GM12878 (cell line): ENCODE measurements around the gene ADORA2B. TPM values are rescaled to one million over a fixed set of nuclear protein-coding genes. Genes with fewer than 3 reads are reported as not detected.

ENCODE experiments used
- ATAC-seq: fragments of 200-7000 bp; cut with Tn5 transposase; 3 replicates; pipeline ENCODE4 v1.9.1; 2020; ENCODE audit warnings: mild to moderate bottlenecking, moderate library complexity
- BruUV-seq: library from RNA; stranded (reverse); fragments of 400-500 nt; replicated peaks from 2 replicates; lab custom pipeline; 2021; lab: Mats Ljungman, UMichigan
- CTCF ChIA-PET: fragments of 300-600 bp; sonication (Branson Sonifier 250); formaldehyde crosslinking; extraction: SDS; loops from one replicate; lab custom pipeline; 2021; ENCODE audit warnings: inconsistent platforms; lab: Yijun Ruan, JAX
- POLR2A ChIA-PET: fragments of 350-600 bp; formaldehyde crosslinking; extraction: SDS; loops from one replicate; lab custom pipeline; 2021; ENCODE audit warnings: inconsistent platforms; lab: Charles Lee
- RAD21 ChIA-PET: fragments of 300-600 bp; sonication (Branson Sonifier 250); formaldehyde crosslinking; loops from one replicate; lab custom pipeline; 2023; ENCODE audit warnings: antibody characterized with exemption; ENCODE audit not compliant: unreplicated experiment; lab: Charles Lee
- SMC1A ChIA-PET: fragments of 300-600 bp; sonication (Branson Sonifier 250); formaldehyde crosslinking; loops from one replicate; lab custom pipeline; 2023; ENCODE audit not compliant: unreplicated experiment, uncharacterized antibody; lab: Charles Lee
- DNase-seq: peaks from one replicate; pipeline ENCODE4 v3.0.0-alpha.2; 2011; ENCODE audit warnings: low read depth, low spot score
- FAIRE-seq: peaks from 3 replicates; lab custom pipeline; 2011; peaks lifted over from hg19 to GRCh38; lab: Jason Lieb, UNC
- H2AFZ ChIP-seq: 2 replicates; pipeline ENCODE4 v1.6.0; 2011; ENCODE audit warnings: low read depth, low read length, control low read depth; ENCODE audit not compliant: control insufficient read depth
- H3K27ac ChIP-seq: 2 replicates; pipeline ENCODE4 v1.5.1; 2011; ENCODE audit warnings: control low read depth; ENCODE audit not compliant: control insufficient read depth, insufficient read depth
- H3K27me3 ChIP-seq, 2 experiments: replicated peaks in 1 of 2; 2 replicates each; pipeline versions ENCODE4 v1.6.0 to v1.6.1; 2011; ENCODE audit warnings: low read length in 1 of 2; ENCODE audit not compliant: control insufficient read depth in 2 of 2, insufficient read depth in 2 of 2
- H3K36me3 ChIP-seq, 2 experiments: 2 replicates each; pipeline ENCODE4 v1.5.1; 2011; ENCODE audit warnings: low read length in 1 of 2; ENCODE audit not compliant: control insufficient read depth in 2 of 2, insufficient read depth in 2 of 2
- H3K4me1 ChIP-seq: 2 replicates; pipeline ENCODE4 v1.6.1; 2011; ENCODE audit warnings: mild to moderate bottlenecking, low read length, moderate library complexity, mixed read lengths; ENCODE audit not compliant: control insufficient read depth, insufficient read depth
- H3K4me2 ChIP-seq: 2 replicates; pipeline ENCODE4 v1.6.0; 2011; ENCODE audit warnings: control low read depth; ENCODE audit not compliant: control insufficient read depth, insufficient read depth
- H3K4me3 ChIP-seq: fragments of 200-600 bp; sonication (generic); 2 replicates; pipeline ENCODE4 v1.5.1; 2016
- H3K79me2 ChIP-seq: 2 replicates; pipeline ENCODE4 v1.6.0; 2011; ENCODE audit warnings: low read length; ENCODE audit not compliant: control insufficient read depth, insufficient read depth
- H3K9ac ChIP-seq: 2 replicates; pipeline ENCODE4 v1.8.0; 2011; ENCODE audit warnings: low read length, control low read depth, mixed read lengths; ENCODE audit not compliant: control insufficient read depth, insufficient read depth
- H3K9me3 ChIP-seq: replicated peaks from 3 replicates; pipeline ENCODE4 v1.5.1; 2011; ENCODE audit warnings: mild to moderate bottlenecking, low read length; ENCODE audit not compliant: control insufficient read depth, insufficient read depth
- H4K20me1 ChIP-seq: 2 replicates; pipeline ENCODE4 v1.6.0; 2011; ENCODE audit not compliant: control insufficient read depth, insufficient read depth
- BRCA1 ChIP-seq: IDR thresholded peaks from 2 replicates; pipeline ENCODE4 v1.6.1; 2011; ENCODE audit warnings: low read depth, low read length, improper control_type of control experiment
- CEBPB ChIP-seq, 2 experiments: fragments of 150-350 bp in 1 of 2; IDR thresholded peaks; 2 replicates each; pipeline ENCODE4 v1.6.1; 2012 to 2014; ENCODE audit warnings: low read depth in 2 of 2, low read length in 2 of 2, borderline replicate concordance in 1 of 2, inconsistent platforms in 1 of 2
- CREM ChIP-seq: IDR thresholded peaks from 2 replicates; pipeline ENCODE4 v1.6.1; 2014; ENCODE audit warnings: antibody characterized with exemption, low read depth
- GATAD2B ChIP-seq: fragments of 450-650 bp; conservative IDR thresholded peaks from 2 replicates; pipeline ENCODE4 v1.6.1; 2017; ENCODE audit warnings: low read depth, mild to moderate bottlenecking, moderate library complexity
- HCFC1 ChIP-seq: fragments of 150-350 bp; IDR thresholded peaks from 2 replicates; pipeline ENCODE4 v1.6.1; 2014; ENCODE audit warnings: low read length
- IRF4 ChIP-seq: IDR thresholded peaks from 2 replicates; pipeline ENCODE4 v1.6.1; 2011; ENCODE audit warnings: low read depth, low read length
- MEF2A ChIP-seq: IDR thresholded peaks from 2 replicates; pipeline ENCODE4 v1.6.1; 2011; ENCODE audit warnings: low read depth, mild to moderate bottlenecking, low read length, moderate library complexity; ENCODE audit not compliant: insufficient read depth
- NKRF ChIP-seq: fragments of 450-650 bp; conservative IDR thresholded peaks from 2 replicates; pipeline ENCODE4 v1.6.1; 2017; ENCODE audit warnings: mild to moderate bottlenecking, moderate library complexity
- NR2C2 ChIP-seq: IDR thresholded peaks from 2 replicates; pipeline ENCODE4 v1.6.1; 2011; ENCODE audit warnings: borderline replicate concordance, low read depth; ENCODE audit not compliant: control insufficient read depth, insufficient read length
- NRF1 ChIP-seq: conservative IDR thresholded peaks from 2 replicates; pipeline ENCODE4 v1.6.1; 2011; ENCODE audit warnings: mild to moderate bottlenecking, low read depth, low read length, improper control_type of control experiment
- RB1 ChIP-seq: fragments of 450-650 bp; formaldehyde crosslinking; IDR thresholded peaks from 2 replicates; pipeline ENCODE4 v1.6.1; 2017; ENCODE audit warnings: mild to moderate bottlenecking, borderline replicate concordance
- RCOR1 ChIP-seq: conservative IDR thresholded peaks from 2 replicates; pipeline ENCODE4 v1.6.1; 2012; ENCODE audit warnings: low read depth, low read length, improper control_type of control experiment
- SMAD1 ChIP-seq: fragments of 450-650 bp; IDR thresholded peaks from 2 replicates; pipeline ENCODE4 v1.6.1; 2018; ENCODE audit warnings: mild to moderate bottlenecking, low read depth; ENCODE audit not compliant: partially characterized antibody
- TCF7 ChIP-seq: IDR thresholded peaks from 2 replicates; pipeline ENCODE4 v1.6.1; 2014; ENCODE audit warnings: antibody characterized with exemption, borderline replicate concordance
- WRNIP1 ChIP-seq: IDR thresholded peaks from 2 replicates; pipeline ENCODE4 v1.6.1; 2011; ENCODE audit warnings: low read depth, low read length, improper control_type of control experiment, borderline replicate concordance
- ZBTB33 ChIP-seq: fragments of 450-650 bp; IDR thresholded peaks from 2 replicates; pipeline ENCODE4 v1.6.1; 2017; ENCODE audit warnings: mild to moderate bottlenecking
- ZNF207 ChIP-seq: fragments of 450-650 bp; IDR thresholded peaks from 2 replicates; pipeline ENCODE4 v1.6.1; 2014; ENCODE audit warnings: antibody characterized with exemption, mild to moderate bottlenecking, borderline replicate concordance
- WGBS: methylation state at CpG from one replicate; pipeline ENCODE4 v1.1.6; 2016; ENCODE audit warnings: low lambda C conversion rate; ENCODE audit not compliant: insufficient replicate concordance, insufficient coverage; ENCODE audit errors: missing lambda C conversion rate; 5-methylcytosine and 5-hydroxymethylcytosine counted together
- in situ Hi-C: fragments of 300-500 bp; cut with MboI; formaldehyde crosslinking; loops from 9 replicates; pipeline ENCODE4 v1.14.3; 2018; ENCODE audit warnings: mixed read lengths
- intact Hi-C: fragments of 100-400 bp; cut with micrococcal nuclease; formaldehyde crosslinking; loops from one replicate; pipeline ENCODE4 v1.14.2; 2022; ENCODE audit not compliant: unreplicated experiment
- polyA plus RNA-seq, 11 experiments: library from polyadenylated mRNA; depleted of rRNA in 4 of 11; unstranded in 6 of 11; stranded (reverse) in 5 of 11; fragments of >200 nt; fragmentation: Nextera tagmentation in 4 of 11; fragmentation: Illumina TruSeq in 1 of 11; extraction: Ambion mirVana in 4 of 11; extraction: Trizol in 1 of 11; gene quantifications; 1 replicate in 1 of 11; 2 replicates in 10 of 11; pipeline versions ENCODE4 v1.2.1 to v1.2.3, GENCODE V29; 2011 to 2016; ENCODE audit warnings: inconsistent platforms in 2 of 11, missing spikeins in 2 of 11, low read depth in 1 of 11
- total RNA-seq, 4 experiments: library from RNA; depleted of rRNA in 3 of 4; stranded (reverse); fragments of >200 nt in 3 of 4; fragmentation: Illumina TruSeq in 1 of 4; extraction: Trizol in 1 of 4; gene quantifications; 2 replicates each; pipeline versions ENCODE4 v1.2.1 to v1.2.3, GENCODE V29; 2013 to 2021
- TF ChIP-seq, protein P1 (sequence below): IDR thresholded peaks from 2 replicates; pipeline ENCODE4 v1.6.1; 2011; ENCODE audit warnings: low read depth, low read length, improper control_type of control experiment, borderline replicate concordance

The ADORA2B gene
- total and polyA plus RNA-seq, 10 of the 15 experiments (the other 5 are each of a cell fraction or from before 2014, with no cell fraction given) = 0.05 to 0.42 (median 0.17) TPM

- no peak for TF ChIP-seq TCF7
- TF ChIP-seq, protein P1, sequence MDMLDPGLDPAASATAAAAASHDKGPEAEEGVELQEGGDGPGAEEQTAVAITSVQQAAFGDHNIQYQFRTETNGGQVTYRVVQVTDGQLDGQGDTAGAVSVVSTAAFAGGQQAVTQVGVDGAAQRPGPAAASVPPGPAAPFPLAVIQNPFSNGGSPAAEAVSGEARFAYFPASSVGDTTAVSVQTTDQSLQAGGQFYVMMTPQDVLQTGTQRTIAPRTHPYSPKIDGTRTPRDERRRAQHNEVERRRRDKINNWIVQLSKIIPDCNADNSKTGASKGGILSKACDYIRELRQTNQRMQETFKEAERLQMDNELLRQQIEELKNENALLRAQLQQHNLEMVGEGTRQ = no peak
- TF ChIP-seq NRF1 = no peak
- TF ChIP-seq GATAD2B = no peak
- TF ChIP-seq ZNF207 = no peak
- TF ChIP-seq ZBTB33 = no peak
- no peak for TF ChIP-seq CEBPB (IDR thresholded peaks at IDR 0.05; ENCODE audit: borderline replicate concordance in 1 of 2, low read depth in 2 of 2, low read length in 2 of 2)
- no peak for TF ChIP-seq IRF4
- TF ChIP-seq CREM = no peak
- TF ChIP-seq WRNIP1 = no peak
- no peak for TF ChIP-seq BRCA1
Measured at GRCh38 chr17:15931394-15931793, 13.5 kb upstream of the ADORA2B start (continued).

- H3K79me2 ChIP-seq = no peaks in the 10 kb centered on the region
- CTCF ChIA-PET = interaction anchor here (0.6 kb wide), 1 partner anchor 224 kb away, joined by 3 read pairs; no protein-coding TSS in a partner anchor
- FAIRE-seq (no peak), ATAC-seq (no peak), DNase-seq (no peak)
- in situ Hi-C loops (no loop called here), intact Hi-C loops (no loop called here)
- peaks cover 0 to 3% of the 10 kb centered on the region in 2 experiments; a peak in 1 of 4 replicates for H3K27me3 ChIP-seq
- BruUV-seq = no TSS peak
- RAD21 ChIA-PET = no interaction called here
- H3K4me1 ChIP-seq = no peaks in the 10 kb centered on the region
- no peak overlapping the region for H3K4me3 ChIP-seq
- POLR2A ChIA-PET = no interaction called here
- WGBS = 94% methylated on average over 5 of the region's 5 CpGs
- no peak overlapping the region for H2AFZ ChIP-seq
- no peak overlapping the region for H3K4me2 ChIP-seq
- H3K36me3 ChIP-seq = no peaks in the 10 kb centered on the region
- no peak for TF ChIP-seq NKRF
- no peak for TF ChIP-seq MEF2A
- TF ChIP-seq HCFC1 = no peak
- no peak for TF ChIP-seq NR2C2
- TF ChIP-seq SMAD1 = no peak
- TF ChIP-seq RB1 = no peak
- no peak for TF ChIP-seq RCOR1
- SMC1A ChIA-PET = no interaction called here
- H3K9me3 ChIP-seq = no peaks in the 10 kb centered on the region
- no peak overlapping the region for H3K9ac ChIP-seq
- no peaks in the 10 kb centered on the region for H4K20me1 ChIP-seq
- no peak overlapping the region for H3K27ac ChIP-seq
Measured at GRCh38 chr17:15934866-15935265, 10.1 kb upstream of the ADORA2B start.
